ENCODE data around the gene RREB1.
A peak's percentile ranks its signal among the peaks of the same experiment; 100 is the strongest.

RREB1 gene

GRCh38 chr6:7071405-7071804 lies 36.4 kb upstream of the RREB1 start:
- no peak for DNase-seq (ENCODE audit: low spot score)
- TF ChIP-seq CTCF (IDR thresholded peaks at IDR 0.05; ENCODE audit: borderline replicate concordance, control extremely low read depth, extremely low read depth, insufficient read depth, missing control alignments): no peak
- in situ Hi-C loops (cut with MboI; ENCODE audit: low sequenced_read_pairs, unreplicated experiment): no loop called here

- DNase-seq (ENCODE audit: low spot score): no peak
- no peak for TF ChIP-seq CTCF (IDR thresholded peaks at IDR 0.05; ENCODE audit: borderline replicate concordance, control extremely low read depth, extremely low read depth, insufficient read depth, missing control alignments)
- in situ Hi-C loops (cut with MboI; ENCODE audit: low sequenced_read_pairs, unreplicated experiment): no loop called here
These were observed 34.5 kb upstream of the RREB1 start for GRCh38 chr6:7073082-7073820.

GRCh38 chr6:7073821-7074525 lies 33.8 kb upstream of the RREB1 start:
- DNase-seq (ENCODE audit: low spot score): peak; percentile 91
- no peak for TF ChIP-seq CTCF (IDR thresholded peaks at IDR 0.05; ENCODE audit: borderline replicate concordance, control extremely low read depth, extremely low read depth, insufficient read depth, missing control alignments)

GRCh38 chr6:7074870-7075269 lies 32.9 kb upstream of the RREB1 start:
- in situ Hi-C loops (cut with MboI; ENCODE audit: low sequenced_read_pairs, unreplicated experiment): no loop called here
- no peak for DNase-seq (ENCODE audit: low spot score)
- no peak for TF ChIP-seq CTCF (IDR thresholded peaks at IDR 0.05; ENCODE audit: borderline replicate concordance, control extremely low read depth, extremely low read depth, insufficient read depth, missing control alignments)

More at GRCh38 chr6:7073821-7074525, 33.8 kb upstream of the RREB1 start:
- in situ Hi-C loops (cut with MboI; ENCODE audit: low sequenced_read_pairs, unreplicated experiment): no loop called here

- DNase-seq (ENCODE audit: low spot score): no peak
- no peak for TF ChIP-seq CTCF (IDR thresholded peaks at IDR 0.05; ENCODE audit: borderline replicate concordance, control extremely low read depth, extremely low read depth, insufficient read depth, missing control alignments)
- in situ Hi-C loops (cut with MboI; ENCODE audit: low sequenced_read_pairs, unreplicated experiment): no loop called here
These were observed 32.3 kb upstream of the RREB1 start for GRCh38 chr6:7075341-7076000.

- in situ Hi-C loops (cut with MboI; ENCODE audit: low sequenced_read_pairs, unreplicated experiment): no loop called here
- no peak for TF ChIP-seq CTCF (IDR thresholded peaks at IDR 0.05; ENCODE audit: borderline replicate concordance, control extremely low read depth, extremely low read depth, insufficient read depth, missing control alignments)
- DNase-seq (ENCODE audit: low spot score): no peak
These were observed 29.9 kb upstream of the RREB1 start for GRCh38 chr6:7077856-7078255.

All from GM13976 (cell line).